B cell (primary cell): Measurements from ENCODE around the gene PRODH2.

Experiments
- EZH2 ChIP-seq: IDR thresholded peaks from 2 replicates; pipeline ENCODE4 v1.6.1; 2012; ENCODE audit warnings: borderline replicate concordance, low read depth, mild to moderate bottlenecking, moderate library complexity, low read length; ENCODE audit not compliant: insufficient read depth, poor library complexity, severe bottlenecking
- TF ChIP-seq, protein P1 (sequence below): fragments of 200-600 bp; IDR thresholded peaks from one replicate; pipeline ENCODE4 v1.8.0; 2022; ENCODE audit warnings: antibody characterized with exemption, mild to moderate bottlenecking

DNA sequence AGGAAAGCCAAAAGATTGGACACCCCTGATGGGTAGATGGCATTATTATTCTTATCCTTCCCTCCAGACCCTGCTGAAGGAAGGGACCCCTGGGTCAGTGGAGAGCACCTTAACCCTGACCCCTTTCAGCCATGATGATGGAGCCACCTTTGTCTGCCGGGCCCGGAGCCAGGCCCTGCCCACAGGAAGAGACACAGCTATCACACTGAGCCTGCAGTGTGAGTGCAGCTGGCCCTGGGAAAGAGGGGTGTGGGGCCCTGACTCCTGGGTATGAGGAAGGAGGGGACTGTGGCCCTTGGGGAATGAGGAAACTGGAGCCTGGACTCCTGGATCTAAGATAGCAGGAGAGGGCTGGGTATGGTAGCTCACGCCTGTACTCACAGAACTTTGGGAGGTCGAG lies 46.8 kb upstream of the PRODH2 start:
- TF ChIP-seq, protein P1, sequence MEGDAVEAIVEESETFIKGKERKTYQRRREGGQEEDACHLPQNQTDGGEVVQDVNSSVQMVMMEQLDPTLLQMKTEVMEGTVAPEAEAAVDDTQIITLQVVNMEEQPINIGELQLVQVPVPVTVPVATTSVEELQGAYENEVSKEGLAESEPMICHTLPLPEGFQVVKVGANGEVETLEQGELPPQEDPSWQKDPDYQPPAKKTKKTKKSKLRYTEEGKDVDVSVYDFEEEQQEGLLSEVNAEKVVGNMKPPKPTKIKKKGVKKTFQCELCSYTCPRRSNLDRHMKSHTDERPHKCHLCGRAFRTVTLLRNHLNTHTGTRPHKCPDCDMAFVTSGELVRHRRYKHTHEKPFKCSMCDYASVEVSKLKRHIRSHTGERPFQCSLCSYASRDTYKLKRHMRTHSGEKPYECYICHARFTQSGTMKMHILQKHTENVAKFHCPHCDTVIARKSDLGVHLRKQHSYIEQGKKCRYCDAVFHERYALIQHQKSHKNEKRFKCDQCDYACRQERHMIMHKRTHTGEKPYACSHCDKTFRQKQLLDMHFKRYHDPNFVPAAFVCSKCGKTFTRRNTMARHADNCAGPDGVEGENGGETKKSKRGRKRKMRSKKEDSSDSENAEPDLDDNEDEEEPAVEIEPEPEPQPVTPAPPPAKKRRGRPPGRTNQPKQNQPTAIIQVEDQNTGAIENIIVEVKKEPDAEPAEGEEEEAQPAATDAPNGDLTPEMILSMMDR, result no peak
- TF ChIP-seq EZH2, result no peak
